Testis (tissue), 2 donors: Measurements from ENCODE around the gene BMP10.

Source experiments
- POLR2A ChIP-seq: fragments of 450-650 bp; IDR thresholded peaks from one replicate; pipeline ENCODE4 v1.6.1; 2017; ENCODE audit warnings: antibody characterized with exemption, mild to moderate bottlenecking, moderate library complexity
- TF ChIP-seq, protein P1 (sequence below), 3 experiments: fragments of 450-650 bp in 2 of 3; fragments of 200-600 bp in 1 of 3; sonication (generic) in 1 of 3; IDR thresholded peaks; one replicate each; pipeline ENCODE4 v1.5.1; 2016 to 2019; ENCODE audit warnings: antibody characterized with exemption in 3 of 3, mild to moderate bottlenecking in 2 of 3, moderate library complexity in 1 of 3

DNA sequence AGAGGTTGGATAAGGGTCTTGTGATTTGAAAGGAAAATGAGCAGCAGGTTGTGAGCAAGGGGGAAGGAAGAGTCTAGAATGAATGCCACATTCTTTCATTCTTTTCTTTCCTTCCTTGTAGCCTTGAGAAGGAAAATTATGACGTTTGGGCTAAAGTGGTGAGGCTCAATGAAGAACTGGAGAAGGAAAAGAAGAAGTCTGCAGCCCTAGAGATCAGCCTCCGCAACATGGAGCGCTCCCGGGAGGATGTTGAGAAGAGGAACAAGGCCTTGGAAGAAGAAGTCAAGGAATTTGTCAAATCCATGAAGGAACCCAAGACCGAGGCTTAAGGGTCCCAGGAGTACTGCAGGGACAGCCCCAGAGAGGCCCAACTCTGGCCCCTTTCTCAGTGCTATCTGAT lies 45.3 kb downstream of the BMP10 start:
- TF ChIP-seq, protein P1, sequence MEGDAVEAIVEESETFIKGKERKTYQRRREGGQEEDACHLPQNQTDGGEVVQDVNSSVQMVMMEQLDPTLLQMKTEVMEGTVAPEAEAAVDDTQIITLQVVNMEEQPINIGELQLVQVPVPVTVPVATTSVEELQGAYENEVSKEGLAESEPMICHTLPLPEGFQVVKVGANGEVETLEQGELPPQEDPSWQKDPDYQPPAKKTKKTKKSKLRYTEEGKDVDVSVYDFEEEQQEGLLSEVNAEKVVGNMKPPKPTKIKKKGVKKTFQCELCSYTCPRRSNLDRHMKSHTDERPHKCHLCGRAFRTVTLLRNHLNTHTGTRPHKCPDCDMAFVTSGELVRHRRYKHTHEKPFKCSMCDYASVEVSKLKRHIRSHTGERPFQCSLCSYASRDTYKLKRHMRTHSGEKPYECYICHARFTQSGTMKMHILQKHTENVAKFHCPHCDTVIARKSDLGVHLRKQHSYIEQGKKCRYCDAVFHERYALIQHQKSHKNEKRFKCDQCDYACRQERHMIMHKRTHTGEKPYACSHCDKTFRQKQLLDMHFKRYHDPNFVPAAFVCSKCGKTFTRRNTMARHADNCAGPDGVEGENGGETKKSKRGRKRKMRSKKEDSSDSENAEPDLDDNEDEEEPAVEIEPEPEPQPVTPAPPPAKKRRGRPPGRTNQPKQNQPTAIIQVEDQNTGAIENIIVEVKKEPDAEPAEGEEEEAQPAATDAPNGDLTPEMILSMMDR (IDR thresholded peaks at IDR 0.05) = no peak
- no peak for TF ChIP-seq POLR2A
